SK-MEL-5 (cell line): ENCODE data around the gene SLC22A5. TPM values are rescaled to one million over a fixed set of nuclear protein-coding genes. Genes with fewer than 3 reads are reported as not detected.

ENCODE experiments used
- DNase-seq: peaks from one replicate; pipeline ENCODE4 v3.0.0-alpha.2; 2016; ENCODE audit warnings: low read depth, low spot score
- in situ Hi-C: cut with HindIII; loops from 2 replicates; pipeline ENCODE4 v1.10.0; 2016; ENCODE audit warnings: low sequenced_read_pairs, high pct_unique_total_duplicates, low pct_unique_long_range_greater_than_20kb
- total RNA-seq: library from RNA; depleted of rRNA; stranded (reverse); fragments of >200 nt; shearing (Covaris generic); gene quantifications from 2 replicates; pipeline ENCODE4 v1.2.3, GENCODE V29; 2014

The SLC22A5 gene
- total RNA-seq, 1 experiment from 2014 or later = 2.8 TPM

DNA sequence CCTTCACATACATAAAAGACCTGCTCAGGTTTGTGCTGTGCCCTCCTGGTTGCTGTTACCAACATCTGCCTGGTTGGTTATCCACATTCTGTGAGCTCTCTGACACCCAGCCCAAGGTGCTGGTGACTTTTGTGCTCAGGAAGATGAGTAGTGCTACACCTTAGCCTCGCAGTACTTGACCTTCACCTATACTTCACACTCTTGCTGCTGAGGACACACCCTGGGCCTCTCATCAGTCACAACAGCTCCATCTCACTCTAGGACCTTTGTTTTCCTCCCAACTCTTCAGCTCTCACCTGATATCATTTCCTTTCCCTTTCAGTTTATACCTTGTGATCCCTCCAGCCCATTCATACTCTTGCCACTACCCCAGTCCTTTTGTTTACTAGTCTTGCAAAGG lies 10.7 kb upstream of the SLC22A5 start:
- DNase-seq = no peak
- in situ Hi-C loops = no loop called here

DNA sequence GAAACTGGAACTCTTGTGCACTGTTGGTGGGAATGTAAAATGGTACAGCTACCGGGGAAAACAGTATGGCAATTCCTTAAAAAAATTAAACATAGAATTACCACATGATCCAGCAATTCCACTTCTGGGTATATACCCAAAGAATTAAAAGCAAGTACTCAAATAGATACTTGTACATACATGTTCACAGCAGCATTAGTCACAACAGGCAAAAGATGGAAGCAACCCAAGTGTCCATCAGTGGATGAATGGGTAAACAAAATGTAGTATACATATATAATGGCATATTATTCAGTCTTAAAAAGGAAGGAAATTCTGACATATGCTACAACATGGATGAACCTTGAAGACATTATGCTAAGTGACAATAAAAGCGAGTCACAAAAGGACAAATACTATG lies 7.4 kb upstream of the SLC22A5 start:
- in situ Hi-C loops = no loop called here
- no peak for DNase-seq

DNA sequence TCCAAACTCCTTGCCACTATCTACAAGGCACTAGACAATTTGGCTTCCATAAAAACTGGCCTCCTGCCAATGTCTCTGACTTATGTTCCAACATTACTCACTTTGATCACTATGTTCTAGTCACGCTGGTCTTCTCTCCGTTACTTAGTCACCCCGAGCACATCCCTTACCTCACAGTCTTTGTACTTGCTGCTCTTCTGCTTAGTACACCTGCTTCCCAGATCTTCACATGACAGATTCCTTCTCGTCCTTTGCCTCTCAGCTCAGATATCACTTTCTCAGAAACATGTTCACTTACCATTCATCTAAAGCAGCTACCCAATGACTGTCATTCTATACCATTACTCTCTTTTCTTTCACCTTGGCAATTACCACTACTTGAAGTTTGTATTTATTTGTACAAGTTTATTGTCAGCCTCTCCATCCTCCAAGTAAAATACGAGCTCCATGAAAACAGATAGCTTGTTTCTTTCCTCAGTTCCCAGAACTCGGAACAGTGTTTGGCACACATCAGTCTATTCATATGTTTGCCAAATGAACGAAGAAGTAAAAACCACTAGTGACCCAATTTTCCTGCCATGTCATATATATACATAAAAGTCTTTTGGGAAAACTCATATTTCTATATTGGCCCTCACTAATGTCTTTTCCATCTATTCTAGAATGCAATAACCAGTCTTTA lies 5.9 kb upstream of the SLC22A5 start:
- in situ Hi-C loops = no loop called here
- DNase-seq = no peak

DNA sequence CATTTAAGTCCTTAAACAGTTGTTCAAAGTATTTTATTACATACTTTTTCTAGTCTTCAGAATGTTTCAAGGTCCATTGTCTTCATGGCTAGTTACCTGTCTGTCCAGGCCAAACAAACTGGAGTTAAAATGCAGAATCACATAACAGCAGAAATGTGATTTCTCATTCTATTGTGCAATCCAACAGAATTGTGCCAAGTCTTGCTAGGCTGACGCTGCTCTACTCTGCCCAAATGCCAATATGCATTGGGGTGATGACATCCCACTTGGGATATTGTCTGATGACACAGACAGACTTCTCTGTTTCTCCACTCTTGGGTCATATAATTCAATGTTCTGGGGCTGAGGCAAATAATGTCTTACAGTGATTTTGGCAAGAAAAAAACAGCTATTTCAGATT lies 5.2 kb upstream of the SLC22A5 start:
- DNase-seq = no peak

DNA sequence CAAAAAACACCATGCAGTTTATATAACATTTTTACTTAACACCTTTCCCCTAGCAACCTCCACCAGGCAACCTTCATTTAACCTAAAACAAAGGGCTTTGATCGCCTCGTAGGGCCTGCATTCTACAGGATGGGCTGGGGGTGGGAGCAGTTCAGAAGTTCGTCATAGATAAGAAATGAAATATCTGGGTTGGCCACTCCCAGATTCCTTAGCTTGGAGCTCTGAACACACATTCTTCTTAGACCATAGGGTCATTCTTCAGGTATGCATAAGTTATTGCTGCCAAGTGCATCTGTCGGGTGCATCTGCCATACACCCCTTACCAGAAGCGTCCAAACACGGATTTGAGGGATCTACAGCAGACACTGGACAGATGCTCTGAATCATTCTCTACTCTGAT lies 4.3 kb upstream of the SLC22A5 start:
- no peak for DNase-seq
- in situ Hi-C loops = no loop called here

More for the DNA sequence above, 5.2 kb upstream of the SLC22A5 start:
- in situ Hi-C loops = no loop called here

DNA sequence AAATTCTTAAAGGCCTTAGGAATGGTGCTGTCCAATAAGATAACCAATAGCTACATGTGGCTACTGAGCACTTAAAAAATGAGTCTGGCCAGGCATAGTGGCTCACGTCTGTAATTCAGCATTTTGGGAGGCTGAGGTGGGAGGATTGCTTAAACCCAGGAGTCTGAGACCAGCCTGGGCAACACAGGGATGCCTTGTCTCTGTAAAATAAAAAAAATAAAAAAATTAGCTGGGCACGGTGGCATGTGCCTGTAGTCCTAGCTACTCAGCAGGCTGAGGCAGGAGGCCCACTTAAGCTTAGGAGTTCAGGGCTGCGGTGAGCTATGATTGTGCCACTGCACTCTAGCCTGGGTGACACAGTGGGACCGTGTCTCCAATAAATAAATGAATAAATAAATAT lies 1.3 kb upstream of the SLC22A5 start:
- in situ Hi-C loops = no loop called here
- no peak for DNase-seq

DNA sequence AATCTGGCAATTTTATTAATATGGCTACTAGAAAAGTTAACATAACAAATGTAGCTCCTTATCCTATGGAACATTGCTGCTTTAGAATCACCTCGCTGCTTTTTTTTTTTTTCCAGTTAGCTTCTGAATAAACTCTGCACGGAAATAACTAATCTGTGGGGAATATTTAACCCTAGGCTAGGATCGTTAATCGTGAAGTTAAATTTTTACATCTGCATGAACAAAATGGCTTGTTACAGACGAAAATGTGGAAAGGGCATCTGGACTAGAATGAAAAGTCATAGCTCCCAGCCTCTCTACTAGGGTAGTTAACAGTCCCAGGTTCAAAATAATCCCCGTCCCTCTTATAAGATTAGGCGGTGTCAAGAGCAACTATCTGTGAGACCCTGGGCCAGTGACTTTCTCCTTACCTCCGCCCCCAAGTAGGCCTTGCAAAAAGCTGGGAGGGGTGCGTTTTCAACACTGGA lies 470 bp upstream of the SLC22A5 start:
- in situ Hi-C loops = no loop called here
- no peak for DNase-seq

DNA sequence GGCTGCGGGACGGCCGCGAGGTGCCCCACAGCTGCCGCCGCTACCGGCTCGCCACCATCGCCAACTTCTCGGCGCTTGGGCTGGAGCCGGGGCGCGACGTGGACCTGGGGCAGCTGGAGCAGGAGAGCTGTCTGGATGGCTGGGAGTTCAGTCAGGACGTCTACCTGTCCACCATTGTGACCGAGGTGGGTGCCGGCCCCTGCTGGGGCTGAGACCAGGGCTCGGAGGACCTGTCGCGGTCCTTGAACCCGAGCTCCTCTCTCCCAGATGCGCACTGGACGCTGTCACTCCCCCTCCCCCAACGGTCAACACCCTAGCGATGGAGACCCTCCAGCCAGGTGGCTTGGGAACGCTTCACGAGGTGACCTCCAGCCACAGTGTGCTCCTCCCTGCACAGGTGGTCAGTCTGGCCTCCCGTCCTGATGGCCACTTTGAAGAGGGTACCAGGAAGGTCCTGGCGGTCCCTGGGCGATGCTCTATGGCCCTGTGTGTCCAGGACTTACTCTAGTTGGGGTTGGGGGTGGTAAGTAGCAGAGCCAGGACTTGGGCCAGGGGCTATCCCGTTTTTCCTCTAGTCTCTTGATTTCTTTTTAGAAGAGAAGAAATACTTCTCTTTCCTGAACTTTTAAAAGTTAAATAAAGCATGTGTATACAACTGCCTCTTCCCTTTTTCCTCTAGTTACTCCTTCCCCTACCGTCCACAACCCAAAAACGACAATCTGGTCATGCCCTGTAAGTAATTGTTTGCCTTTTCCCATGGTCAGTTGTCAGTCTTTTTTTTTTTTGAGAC lies 866 bp downstream of the SLC22A5 start:
- no peak for DNase-seq
- in situ Hi-C loops = no loop called here

DNA sequence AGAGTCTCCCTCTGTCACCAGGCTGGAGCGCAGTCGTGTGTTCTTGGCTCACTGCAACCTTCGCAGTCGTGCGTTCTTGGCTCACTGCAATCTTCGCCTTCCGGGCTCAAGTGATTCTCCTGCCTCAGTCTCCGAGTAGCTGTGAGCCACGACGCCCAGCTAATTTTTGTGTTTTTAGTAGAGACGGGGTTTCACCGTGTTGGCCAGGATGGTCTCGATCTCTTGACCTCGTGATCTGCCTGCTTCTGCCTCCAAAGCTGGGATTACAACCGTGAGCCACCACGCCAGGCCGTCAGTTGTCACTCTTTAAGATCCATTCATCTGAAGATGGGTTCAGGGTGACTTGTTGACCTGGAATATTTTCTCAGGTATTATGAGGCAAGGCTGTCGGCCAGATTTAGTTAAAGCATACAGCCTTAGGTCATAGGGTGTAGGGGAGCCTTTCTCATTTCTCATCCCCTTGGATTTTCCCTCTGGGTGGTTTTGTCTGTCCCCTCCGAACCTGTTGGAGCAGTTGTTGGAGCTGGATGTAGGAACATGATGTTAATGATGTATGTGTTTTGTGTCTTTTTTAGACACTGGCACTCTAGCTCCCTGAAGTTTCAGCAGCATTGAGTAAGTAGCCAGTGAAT lies 1.6 kb downstream of the SLC22A5 start:
- DNase-seq = no peak
- in situ Hi-C loops = no loop called here

DNA sequence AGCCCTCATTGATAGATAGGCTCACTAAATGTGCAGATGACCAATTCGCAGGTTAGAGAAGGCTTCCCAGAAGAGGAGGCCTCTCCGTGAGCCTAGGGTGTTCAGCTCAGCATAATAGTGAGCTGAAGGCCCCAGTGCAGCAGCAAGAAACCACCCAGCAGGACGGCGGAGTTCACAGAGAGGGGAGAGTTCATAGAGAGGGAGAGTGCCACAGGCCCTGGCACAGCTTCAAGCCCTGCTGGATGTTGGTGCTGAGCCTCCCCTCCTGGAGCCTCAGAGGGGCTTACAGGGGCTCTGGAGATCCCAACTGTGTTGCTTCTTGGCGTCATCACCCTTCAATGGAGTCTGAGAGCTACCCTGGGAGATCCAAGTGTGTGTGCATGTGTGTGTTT lies 2.1 kb downstream of the SLC22A5 start:
- in situ Hi-C loops = no loop called here
- DNase-seq = no peak

DNA sequence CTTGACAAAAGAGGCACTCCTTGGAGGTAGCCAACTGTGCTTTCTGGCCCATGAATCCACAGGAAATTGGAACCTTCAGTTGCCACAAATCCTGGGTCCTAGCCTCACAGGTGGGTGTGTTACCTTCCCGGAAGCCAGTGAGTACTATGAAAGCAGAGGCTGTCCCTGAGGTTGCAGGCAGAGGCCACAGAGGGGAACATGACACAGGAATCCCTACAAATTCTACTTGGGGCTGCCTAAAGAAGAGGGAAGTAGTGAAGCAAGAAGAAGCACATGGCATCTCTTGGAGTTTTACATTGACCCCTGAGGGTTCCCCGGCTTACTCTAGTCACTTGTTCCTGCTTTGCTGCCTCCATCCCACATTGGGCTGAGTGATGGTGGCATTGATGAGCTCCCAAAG lies 2.6 kb downstream of the SLC22A5 start:
- in situ Hi-C loops = no loop called here
- DNase-seq = no peak

DNA sequence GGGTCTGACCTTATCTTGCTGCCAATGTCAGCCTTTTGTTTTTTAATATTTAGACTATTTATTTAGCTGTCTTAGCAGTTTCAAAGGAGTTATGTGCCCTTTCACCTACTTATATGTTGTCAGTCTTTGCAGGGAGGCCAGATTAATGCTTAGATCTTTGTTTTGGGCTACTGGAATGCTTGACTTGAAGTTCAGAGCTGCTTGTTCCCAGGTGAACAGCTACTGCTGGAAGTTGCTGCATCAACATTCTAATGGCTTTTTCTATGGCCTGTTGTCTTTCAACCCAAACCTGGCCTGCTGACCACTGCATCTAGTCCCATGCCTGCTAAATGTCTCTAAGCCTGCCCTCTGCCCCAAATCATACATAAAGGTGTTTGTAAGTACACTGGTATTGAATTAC lies 3.0 kb downstream of the SLC22A5 start:
- in situ Hi-C loops = no loop called here
- DNase-seq = no peak

DNA sequence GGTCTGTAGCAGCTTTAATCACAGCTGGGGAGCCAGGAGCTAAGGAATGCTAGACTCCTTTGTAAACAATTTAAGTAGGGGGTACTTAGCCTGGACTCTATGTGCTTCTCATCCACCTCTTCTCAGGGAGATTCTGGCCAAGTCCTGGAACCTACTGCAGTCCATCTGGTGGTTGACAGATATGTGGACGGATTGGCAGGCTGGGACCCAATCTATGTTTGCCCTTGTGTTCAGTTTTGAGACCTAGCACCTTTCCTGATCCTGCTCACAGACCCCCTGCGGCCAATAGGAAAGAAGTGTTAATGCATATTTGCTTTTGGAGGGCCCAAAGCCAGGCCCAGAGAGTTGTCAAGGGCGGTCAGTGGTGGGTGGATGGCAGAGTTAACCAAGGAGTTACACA lies 6.4 kb downstream of the SLC22A5 start:
- in situ Hi-C loops = no loop called here
- DNase-seq = no peak

DNA sequence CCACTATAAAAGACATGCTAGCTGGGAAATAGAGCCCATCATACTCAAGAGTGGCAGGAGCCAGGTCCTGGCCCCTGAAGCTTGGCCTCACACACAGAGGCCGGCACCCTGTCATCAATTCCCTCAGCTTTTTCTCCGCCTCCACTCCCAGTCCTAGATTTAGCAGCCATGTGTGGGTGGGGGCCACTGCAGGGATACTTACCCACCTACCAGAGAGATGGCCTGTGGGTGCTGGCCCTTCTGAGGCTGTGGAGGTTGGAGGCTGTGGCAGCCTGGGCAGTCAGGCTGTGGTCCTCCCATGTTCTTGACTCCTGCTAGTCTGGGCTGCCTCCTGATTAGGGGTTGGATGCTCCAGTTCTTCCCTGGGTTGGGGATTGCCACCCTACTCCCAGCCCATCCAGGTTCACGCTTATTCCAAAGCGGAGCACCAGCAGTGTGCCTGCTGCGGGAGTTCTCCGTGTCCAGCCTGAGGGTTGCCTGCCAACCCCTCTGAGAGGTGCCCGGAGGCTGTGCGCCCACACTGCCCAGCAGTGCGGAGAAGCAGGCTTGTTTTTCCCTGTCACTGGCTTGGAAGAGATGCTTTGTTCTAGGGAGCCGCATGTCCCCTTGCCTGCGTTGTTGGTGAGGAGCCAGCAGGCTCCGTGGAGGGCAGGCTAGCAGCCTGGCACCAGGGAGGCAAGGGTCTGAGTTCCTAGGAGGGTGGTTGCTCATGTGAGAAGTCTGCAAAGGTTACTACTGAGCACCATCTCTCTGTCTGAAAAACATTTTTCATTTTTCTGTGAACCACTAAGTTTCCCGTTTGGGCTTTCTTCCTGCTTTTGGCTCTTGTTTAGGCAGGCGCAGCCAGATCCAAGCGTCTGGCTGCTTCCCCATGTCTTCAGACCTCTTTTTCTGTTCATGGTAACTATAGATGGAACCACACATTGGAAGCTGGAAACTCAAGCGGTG lies 7.5 kb downstream of the SLC22A5 start:
- in situ Hi-C loops = no loop called here
- no peak for DNase-seq

DNA sequence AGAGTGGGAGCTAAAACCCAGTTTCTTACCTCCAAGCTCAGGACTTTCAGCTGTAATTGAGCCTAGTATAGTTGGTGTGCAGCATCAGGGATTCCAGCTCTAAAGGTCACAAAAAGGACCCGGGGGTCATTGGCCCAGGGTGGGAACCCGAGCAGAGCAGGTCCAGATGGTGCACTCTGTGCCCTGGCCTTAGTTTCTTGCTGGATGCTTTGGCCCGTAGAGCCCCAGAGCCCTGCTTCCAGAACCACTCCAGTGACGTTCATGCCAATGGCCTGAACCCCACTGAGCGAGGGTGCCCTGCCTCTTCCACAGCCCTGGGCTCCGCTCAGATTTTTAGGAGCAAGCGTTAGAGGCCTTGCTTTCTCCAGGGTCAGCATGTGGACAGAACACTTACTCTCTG lies 8.2 kb downstream of the SLC22A5 start:
- no peak for DNase-seq
- in situ Hi-C loops = no loop called here

DNA sequence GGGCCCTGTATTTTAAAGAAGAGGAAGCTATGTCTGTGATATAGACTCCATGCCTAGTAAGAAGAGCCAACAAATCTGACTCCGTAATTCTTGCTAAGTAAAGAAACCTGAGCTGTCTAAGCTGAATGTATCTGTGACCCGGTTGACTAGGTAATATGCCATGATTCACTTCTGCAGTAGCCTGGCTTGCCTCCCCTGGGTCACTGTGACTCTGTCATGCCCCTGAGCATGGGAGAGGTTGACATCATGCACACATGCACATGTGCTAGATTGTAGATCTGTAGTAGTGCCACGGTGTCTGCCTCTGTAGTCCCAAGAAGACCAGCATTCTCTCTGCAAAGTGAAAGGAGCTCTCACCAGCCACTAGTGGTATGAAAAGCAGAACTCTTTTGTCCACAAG lies 9.1 kb downstream of the SLC22A5 start:
- in situ Hi-C loops = no loop called here

DNA sequence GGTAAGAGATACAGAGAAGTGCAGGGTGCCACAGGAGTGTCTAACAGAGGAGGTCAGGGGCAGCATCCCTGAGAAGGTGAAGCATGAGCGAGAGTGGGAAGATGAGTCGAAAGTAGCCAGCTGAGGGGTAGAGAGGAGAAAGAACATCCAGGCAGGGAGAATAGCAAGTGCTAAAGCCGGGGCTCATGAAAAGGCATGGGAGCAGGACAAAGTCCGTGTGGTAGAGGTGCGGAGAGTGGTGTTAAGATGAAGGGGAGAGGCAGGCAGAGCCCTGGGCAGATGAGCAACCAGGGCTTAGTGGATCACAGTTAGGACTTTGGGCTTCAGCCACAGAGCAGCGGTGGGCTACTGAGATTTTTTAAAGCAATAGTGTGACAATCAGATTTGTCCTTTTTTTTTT lies 10.5 kb downstream of the SLC22A5 start:
- no peak for DNase-seq

More for the DNA sequence above, 9.1 kb downstream of the SLC22A5 start:
- DNase-seq = no peak

DNA sequence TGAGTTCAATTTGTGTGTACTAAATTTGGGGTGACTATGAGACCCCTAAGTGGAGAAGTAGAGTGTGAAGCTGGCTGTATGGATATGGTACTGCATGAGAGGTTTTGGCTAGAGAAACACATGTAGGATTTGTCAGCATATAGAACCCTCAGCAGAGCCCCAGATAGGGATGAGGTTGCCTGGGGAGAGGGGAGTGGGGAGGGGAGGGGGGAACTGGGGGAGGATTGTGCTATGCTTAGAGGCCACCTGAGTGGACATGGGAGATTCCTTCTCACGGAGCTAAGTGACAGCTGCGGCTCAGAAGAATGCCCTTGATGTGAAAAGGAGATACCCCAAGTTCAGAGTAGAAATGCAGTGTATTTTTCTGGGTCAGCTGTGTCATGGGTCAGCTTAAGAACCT lies 11.2 kb downstream of the SLC22A5 start:
- no peak for DNase-seq
- in situ Hi-C loops = no loop called here

More for the DNA sequence above, 10.5 kb downstream of the SLC22A5 start:
- in situ Hi-C loops = no loop called here
